HG03039 (cell line): ENCODE measurements around the gene ANO10.
"Not testable (repeated sequence)": the region's sequence is repeated elsewhere in the genome, so short reads cannot be mapped to it uniquely, and the experiment has no call there.

Source experiments
- ATAC-seq: cut with Tn5 transposase; IDR thresholded peaks from one replicate; pipeline ENCODE4 v1.9.1; 2021; ENCODE audit warnings: mild to moderate bottlenecking, moderate library complexity; ENCODE audit not compliant: unreplicated experiment

The ANO10 gene

DNA sequence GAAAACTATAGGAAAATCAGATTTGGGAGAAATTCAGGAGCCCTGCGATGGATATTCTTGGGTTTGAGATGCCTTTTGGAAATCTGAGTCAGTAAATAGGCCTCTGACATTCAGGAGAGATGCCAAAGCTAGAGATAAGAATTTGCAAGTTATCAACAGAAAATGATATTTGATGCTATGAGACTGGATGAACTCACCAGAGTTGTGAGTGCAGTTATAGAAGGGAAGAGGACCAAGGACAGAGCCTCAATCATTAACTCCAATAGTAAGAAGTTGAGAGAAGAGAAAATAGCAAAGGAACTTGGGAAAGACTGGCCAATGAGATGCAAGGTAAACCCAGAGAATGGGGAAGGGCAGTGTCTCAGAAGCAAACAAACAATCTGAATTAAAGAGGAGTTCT lies 7.9 kb upstream of the ANO10 start:
- ATAC-seq = no peak

DNA sequence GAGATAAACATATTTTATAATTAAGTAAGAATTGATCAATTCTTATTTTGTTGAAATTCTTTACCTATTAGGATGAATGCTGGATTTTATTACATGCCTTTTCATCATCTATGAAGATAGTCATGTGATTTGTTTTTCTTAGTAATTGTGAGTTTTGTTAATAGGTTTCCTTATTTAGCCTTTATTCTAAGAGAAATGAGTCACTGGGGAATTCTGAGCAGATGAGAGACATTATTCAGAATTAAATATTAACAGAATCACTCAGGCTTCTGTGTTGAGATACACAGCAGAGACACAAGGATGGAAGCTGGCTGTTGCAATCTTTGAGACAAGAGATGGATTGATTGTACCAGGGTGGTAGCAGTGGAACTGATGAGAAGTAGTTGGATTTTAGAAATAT lies 7.4 kb upstream of the ANO10 start:
- ATAC-seq = no peak

DNA sequence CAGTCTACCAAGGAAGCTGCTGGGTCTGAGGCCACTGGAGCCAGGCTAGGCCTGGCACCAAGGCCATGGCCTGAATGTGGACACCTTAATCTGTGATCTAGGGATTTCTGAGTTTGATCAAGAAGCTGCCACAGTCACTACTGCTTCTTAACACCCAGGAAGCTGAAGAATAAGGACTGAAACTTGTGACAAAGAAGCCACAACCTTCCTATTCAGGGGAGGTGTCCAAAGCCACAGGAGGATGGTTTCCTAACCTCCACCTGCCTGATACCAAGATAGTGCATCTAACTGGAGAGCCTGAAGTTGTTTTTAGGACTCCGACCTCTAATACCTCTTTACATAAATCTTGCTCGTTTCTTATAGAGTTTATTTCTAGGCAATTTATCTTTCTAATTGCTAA lies 5.5 kb upstream of the ANO10 start:
- no peak for ATAC-seq

DNA sequence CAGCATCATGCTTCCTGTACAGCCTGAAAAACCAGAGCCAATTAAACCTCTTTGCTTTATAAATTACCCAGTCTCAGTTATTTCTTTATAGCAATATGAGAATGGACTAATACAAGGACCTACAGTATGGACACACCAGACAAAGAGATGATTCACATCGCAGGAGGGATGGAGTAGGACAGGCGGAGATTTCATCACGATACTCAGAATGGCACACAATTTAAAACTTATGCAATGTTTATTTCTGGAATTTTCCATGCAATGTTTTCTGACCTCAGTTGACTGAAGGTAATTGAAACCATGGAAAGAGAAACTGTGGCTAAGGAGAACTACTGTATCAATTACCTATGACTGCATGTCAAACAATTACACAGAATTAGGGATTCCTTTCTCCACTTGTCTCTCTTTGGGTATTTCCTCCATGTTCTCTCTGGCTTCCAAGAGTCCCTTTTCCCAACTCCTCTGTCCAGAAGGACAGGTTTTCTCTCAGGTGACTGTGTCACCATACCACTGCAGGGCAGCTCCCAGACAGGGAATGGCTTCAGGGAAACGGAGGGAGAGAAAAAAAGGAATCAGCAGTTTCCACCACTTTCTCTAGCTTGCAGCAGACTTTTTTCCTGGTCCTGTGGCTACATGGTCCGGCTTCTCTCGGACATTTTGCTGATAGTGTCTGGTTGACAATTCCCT lies 3.0 kb upstream of the ANO10 start:
- no peak for ATAC-seq

DNA sequence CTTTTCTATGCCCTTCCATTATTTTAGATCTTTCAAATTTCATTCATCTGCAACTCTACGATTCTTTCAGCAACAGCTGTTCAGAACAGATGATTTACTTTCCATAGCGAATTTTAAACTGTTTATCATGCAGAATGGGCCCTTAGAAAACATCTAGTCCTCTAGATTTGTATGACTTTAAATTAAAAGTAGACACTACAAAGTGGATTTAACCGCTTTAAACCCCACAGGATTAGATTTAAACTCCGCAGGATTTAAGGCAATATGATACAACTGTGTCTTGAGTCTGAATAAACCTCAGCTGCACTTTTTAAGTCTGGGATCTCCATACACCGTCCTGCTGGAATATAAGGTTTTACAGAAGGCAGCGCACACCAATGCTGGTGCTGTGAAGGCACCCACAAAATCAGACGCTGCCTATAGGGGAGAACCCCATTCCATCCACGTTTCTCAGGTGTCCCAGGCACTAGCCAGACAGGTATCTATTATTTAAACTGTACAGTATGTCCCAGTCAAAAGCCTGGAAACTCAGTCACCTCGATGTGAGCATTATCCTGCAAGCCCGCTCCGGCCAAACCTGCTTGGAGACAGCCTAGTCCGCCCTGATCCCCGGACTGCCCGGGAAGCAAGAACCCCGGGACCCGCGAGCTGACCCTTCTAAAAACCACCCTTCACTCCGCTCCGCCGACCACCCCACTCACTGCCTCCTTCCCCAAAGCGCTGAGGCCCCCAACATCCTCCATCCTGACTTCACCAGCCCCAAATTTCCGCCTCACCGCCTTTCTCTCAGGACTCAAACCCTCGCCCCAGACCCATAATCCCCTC lies 768 bp downstream of the ANO10 start:
- ATAC-seq = no peak

DNA sequence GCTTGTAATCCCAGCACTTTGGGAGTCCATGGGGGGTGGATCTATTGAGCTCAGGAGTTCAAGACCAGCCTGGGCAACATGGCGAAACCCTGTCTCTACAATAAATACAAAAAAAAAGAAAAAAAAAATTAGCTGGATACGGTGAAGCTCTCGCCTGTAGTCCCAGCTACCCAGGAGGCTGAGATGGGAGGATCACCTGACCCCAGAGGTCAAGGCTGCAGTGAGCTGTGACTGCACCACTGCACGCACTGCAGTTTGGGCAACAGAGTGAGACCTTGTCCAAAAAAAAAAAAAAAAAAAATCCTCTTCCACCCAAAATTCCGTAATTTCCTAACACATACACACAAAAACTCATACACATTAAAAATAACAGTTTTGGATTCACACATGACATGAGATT lies 2.2 kb downstream of the ANO10 start:
- no peak for ATAC-seq

GRCh38 chr3:43618142-43618541 lies 3.7 kb downstream of the ANO10 start:
- ATAC-seq = no peak

DNA sequence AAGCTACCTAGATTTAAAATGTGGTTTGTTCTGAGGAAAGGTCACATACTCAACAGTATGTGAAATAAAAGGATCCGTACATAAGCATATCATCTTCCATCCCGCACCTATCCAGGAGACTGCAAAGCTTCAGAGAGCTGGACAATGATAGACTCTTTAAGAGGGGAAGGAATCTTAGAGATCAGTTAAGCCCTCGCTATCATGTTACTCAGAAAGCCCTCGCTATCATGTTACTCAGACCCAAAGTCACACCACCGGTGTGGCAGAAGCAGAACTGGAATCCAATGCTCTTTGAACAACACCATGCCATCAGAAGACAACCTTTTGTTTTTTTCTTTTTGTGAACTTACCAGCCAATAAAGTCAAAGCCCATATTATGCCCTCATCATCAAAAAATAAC lies 5.8 kb downstream of the ANO10 start:
- ATAC-seq = no peak

GRCh38 chr3:43615133-43615532 lies 6.7 kb downstream of the ANO10 start:
- no peak for ATAC-seq

- ATAC-seq = no peak
Observed at GRCh38 chr3:43613976-43614375, 7.8 kb downstream of the ANO10 start.

DNA sequence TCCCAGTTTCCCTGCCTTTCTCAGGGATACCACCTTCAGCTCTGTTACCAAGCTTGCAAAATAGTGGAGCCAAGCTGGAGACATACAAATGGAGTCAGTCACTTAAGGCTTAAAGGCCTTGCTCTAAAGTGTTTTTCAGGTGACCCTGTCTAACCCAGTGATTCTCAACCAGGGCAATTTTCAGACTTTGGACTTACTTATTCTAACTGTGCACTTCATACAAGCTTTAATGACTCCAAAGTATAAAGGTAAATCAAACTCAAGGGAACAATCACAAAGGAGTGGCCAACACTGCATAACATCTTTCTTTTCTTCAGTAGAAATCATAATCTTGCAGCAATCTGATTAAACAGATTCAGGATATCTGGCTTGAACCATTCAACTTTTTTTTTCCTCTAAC lies 9.4 kb downstream of the ANO10 start:
- ATAC-seq = no peak

DNA sequence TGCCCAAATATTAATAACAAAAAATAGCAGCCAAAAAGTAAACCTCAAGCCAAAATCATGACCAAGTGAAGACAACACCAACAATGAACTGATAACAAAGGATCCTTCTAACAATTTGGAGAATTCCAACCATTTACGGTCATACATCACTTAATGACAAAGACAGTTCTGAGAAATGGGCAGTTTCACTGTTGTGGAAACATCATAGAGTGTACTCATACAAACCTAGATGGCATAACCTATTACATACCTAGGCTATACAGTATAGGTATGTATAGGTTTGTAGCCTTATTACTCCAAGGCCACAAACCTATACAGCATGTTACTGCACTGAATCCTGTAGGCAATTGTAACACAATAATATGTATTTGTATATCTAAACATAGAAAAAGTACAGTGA lies 12.4 kb downstream of the ANO10 start:
- no peak for ATAC-seq

GRCh38 chr3:43608751-43609150 lies 13.1 kb downstream of the ANO10 start:
- no peak for ATAC-seq

- ATAC-seq = no peak
Observed at GRCh38 chr3:43606284-43606683, 15.5 kb downstream of the ANO10 start.

GRCh38 chr3:43599959-43600358 lies 21.9 kb downstream of the ANO10 start:
- ATAC-seq = not testable (repeated sequence)

DNA sequence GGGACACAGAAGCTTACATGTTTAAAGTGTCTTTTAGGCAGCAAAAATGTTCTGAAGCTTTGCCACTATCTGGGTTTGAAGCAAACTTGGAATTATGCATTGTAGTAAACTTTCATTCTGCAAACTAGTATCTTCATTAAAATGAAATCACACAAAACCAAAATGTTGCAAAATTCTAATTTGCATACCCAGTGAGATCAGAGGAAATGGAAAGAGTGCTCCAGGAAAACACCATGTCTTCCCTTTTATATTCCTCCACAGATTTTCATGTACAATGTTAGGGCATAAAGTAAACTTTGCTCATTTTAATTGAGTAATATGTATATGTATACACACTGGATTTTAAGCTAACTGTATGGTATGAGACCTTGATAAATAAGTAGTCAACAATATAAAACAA lies 23.9 kb downstream of the ANO10 start:
- no peak for ATAC-seq

- not testable (repeated sequence) for ATAC-seq
Observed at GRCh38 chr3:43596178-43596577, 25.6 kb downstream of the ANO10 start.

DNA sequence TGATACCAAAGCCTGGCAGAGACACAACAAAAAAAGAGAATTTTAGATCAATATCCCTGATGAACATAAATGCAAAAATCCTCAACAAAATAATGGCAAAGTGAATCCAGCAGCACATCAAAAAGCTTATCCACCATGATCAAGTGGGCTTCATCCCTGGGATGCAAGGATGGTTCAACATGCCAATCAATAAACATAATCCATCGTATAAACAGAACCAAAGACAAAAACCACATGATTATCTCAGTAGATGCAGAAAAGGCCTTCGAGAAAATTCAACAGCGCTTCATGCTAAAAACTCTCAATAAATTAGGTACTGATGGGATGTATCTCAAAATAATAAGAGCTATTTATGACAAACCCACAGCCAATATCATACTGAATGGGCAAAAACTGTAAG lies 26.5 kb downstream of the ANO10 start:
- not testable (repeated sequence) for ATAC-seq

GRCh38 chr3:43593588-43593987 lies 28.2 kb downstream of the ANO10 start:
- ATAC-seq = not testable (repeated sequence)

GRCh38 chr3:43591866-43592265 lies 29.9 kb downstream of the ANO10 start:
- ATAC-seq = not testable (repeated sequence)

- ATAC-seq = no peak
Observed at GRCh38 chr3:43587303-43587702, 34.5 kb downstream of the ANO10 start.

- ATAC-seq = no peak
Observed at GRCh38 chr3:43584043-43584826, 37.6 kb downstream of the ANO10 start.
